SK-N-SH (cell line): ENCODE results near the gene NFASC. TPM values are rescaled to one million over a fixed set of nuclear protein-coding genes. Genes with fewer than 3 reads are reported as not detected.

Source experiments
- CTCF ChIA-PET: fragments of 300-600, 350-600 bp; formaldehyde crosslinking; extraction: SDS; loops from one replicate; lab custom pipeline; 2021; lab: Yijun Ruan, JAX
- POLR2A ChIA-PET: fragments of 350-600 bp; sonication (Branson Sonifier 250); formaldehyde crosslinking; extraction: SDS; loops from one replicate; lab custom pipeline; 2020; ENCODE audit warnings: antibody characterized with exemption, inconsistent platforms; lab: Yijun Ruan, JAX
- DNase-seq: peaks from one replicate; pipeline ENCODE4 v3.0.0; 2012
- H2AFZ ChIP-seq: fragments of 200-600 bp; sonication (generic); 2 replicates; pipeline ENCODE4 v1.8.1; 2016; ENCODE audit warnings: antibody characterized with exemption, mild to moderate bottlenecking, low read depth
- H3F3A ChIP-seq: fragments of 200-600 bp; sonication (generic); replicated peaks from 2 replicates; pipeline ENCODE3; 2016; ENCODE audit warnings: antibody characterized with exemption, mild to moderate bottlenecking; ENCODE audit not compliant: insufficient read depth
- H3K27ac ChIP-seq, 2 experiments: fragments of 200-500 bp in 1 of 2; fragments of 200-600 bp in 1 of 2; sonication (Bioruptor generic) in 1 of 2; sonication (generic), shearing (Covaris generic) in 1 of 2; 2 replicates each; pipeline versions ENCODE4 v1.5.1 to v1.6.1; 2014 to 2016; ENCODE audit warnings: low read depth in 2 of 2, inconsistent platforms in 1 of 2, low read length in 1 of 2, mild to moderate bottlenecking in 1 of 2, mixed read lengths in 1 of 2
- H3K27me3 ChIP-seq: fragments of 200-600 bp; sonication (generic), shearing (Covaris generic); 2 replicates; pipeline ENCODE4 v1.6.1; 2016; ENCODE audit warnings: mixed run types; ENCODE audit not compliant: insufficient read depth
- H3K36me3 ChIP-seq, 2 experiments: fragments of 200-500 bp in 1 of 2; fragments of 200-600 bp in 1 of 2; sonication (Bioruptor generic) in 1 of 2; sonication (generic) in 1 of 2; replicated peaks in 1 of 2; 2 replicates each; pipeline versions ENCODE3 to v1.5.1; 2014 to 2016; ENCODE audit warnings: low read length in 1 of 2, mild to moderate bottlenecking in 1 of 2; ENCODE audit not compliant: insufficient read depth in 2 of 2, control insufficient read depth in 1 of 2
- H3K4me1 ChIP-seq, 2 experiments: fragments of 200-500 bp in 1 of 2; fragments of 200-600 bp in 1 of 2; sonication (Bioruptor generic) in 1 of 2; sonication (generic), shearing (Covaris generic) in 1 of 2; 2 replicates each; pipeline versions ENCODE4 v1.5.1 to v1.6.1; 2014 to 2016; ENCODE audit warnings: low read depth in 1 of 2, low read length in 1 of 2, mixed run types in 1 of 2; ENCODE audit not compliant: insufficient read depth in 2 of 2, control insufficient read depth in 1 of 2
- H3K4me2 ChIP-seq: fragments of 200-600 bp; sonication (generic), shearing (Covaris generic); 2 replicates; pipeline ENCODE4 v1.6.1; 2017; ENCODE audit warnings: mixed run types
- H3K4me3 ChIP-seq, 2 experiments: fragments of 200-500 bp in 1 of 2; fragments of 200-600 bp in 1 of 2; sonication (Bioruptor generic) in 1 of 2; sonication (generic), shearing (Covaris generic) in 1 of 2; 2 replicates each; pipeline versions ENCODE4 v1.5.1 to v1.8.1; 2014 to 2016; ENCODE audit warnings: low read depth in 2 of 2, inconsistent platforms in 1 of 2, low read length in 1 of 2, mild to moderate bottlenecking in 1 of 2, mixed read lengths in 1 of 2, moderate library complexity in 1 of 2
- H3K79me2 ChIP-seq: fragments of 200-600 bp; sonication (generic); 2 replicates; pipeline ENCODE4 v1.8.1; 2017; ENCODE audit warnings: mild to moderate bottlenecking; ENCODE audit not compliant: insufficient read depth
- H3K9ac ChIP-seq: fragments of 200-600 bp; sonication (generic); 2 replicates; pipeline ENCODE4 v1.6.1; 2017; ENCODE audit warnings: mixed run types
- H3K9me2 ChIP-seq: fragments of 200-600 bp; sonication (generic); 2 replicates; pipeline ENCODE4 v1.6.1; 2017; ENCODE audit warnings: mixed run types
- H3K9me3 ChIP-seq: fragments of 200-600 bp; sonication (generic); 2 replicates; pipeline ENCODE4 v1.6.1; 2017; ENCODE audit warnings: mixed run types, mild to moderate bottlenecking, moderate library complexity
- H4K20me1 ChIP-seq: fragments of 200-600 bp; sonication (generic); 2 replicates; pipeline ENCODE4 v1.6.1; 2017; ENCODE audit warnings: mild to moderate bottlenecking, mixed run types; ENCODE audit not compliant: insufficient read depth
- CTCF ChIP-seq: fragments of 200-600 bp; sonication (generic); IDR thresholded peaks from 2 replicates; pipeline ENCODE4 v1.6.1; 2017; ENCODE audit warnings: antibody characterized with exemption, mild to moderate bottlenecking, moderate library complexity
- ELF1 ChIP-seq: IDR thresholded peaks from 2 replicates; pipeline ENCODE4 v1.4.0; 2012
- EP300 ChIP-seq, 2 experiments: IDR thresholded peaks; 2 replicates each; pipeline versions ENCODE4 v1.4.0 to v1.6.1; 2012; ENCODE audit warnings: borderline replicate concordance in 1 of 2, low read depth in 1 of 2, low read length in 1 of 2
- JUND ChIP-seq: IDR thresholded peaks from 2 replicates; pipeline ENCODE4 v1.4.0; 2012
- NRF1 ChIP-seq: IDR thresholded peaks from 2 replicates; pipeline ENCODE4 v1.6.1; 2012; ENCODE audit warnings: low read depth, mild to moderate bottlenecking, low read length
- PBX3 ChIP-seq: IDR thresholded peaks from 2 replicates; pipeline ENCODE4; 2012
- RXRA ChIP-seq: IDR thresholded peaks from 2 replicates; pipeline ENCODE4 v1.4.0; 2012; ENCODE audit warnings: low read depth, mild to moderate bottlenecking, borderline replicate concordance
- USF2 ChIP-seq: fragments of 150-350 bp; IDR thresholded peaks from 2 replicates; pipeline ENCODE4 v1.6.1; 2017; ENCODE audit warnings: antibody characterized with exemption, low read length, low read depth, borderline replicate concordance
- YY1 ChIP-seq: IDR thresholded peaks from 2 replicates; pipeline ENCODE4 v1.4.0; 2012; ENCODE audit warnings: low read depth, mild to moderate bottlenecking
- WGBS: methylation state at CpG from one replicate; pipeline ENCODE4 v1.1.6; 2017; ENCODE audit warnings: low lambda C conversion rate; 5-methylcytosine and 5-hydroxymethylcytosine counted together
- polyA plus RNA-seq, 3 experiments: library from polyadenylated mRNA; depleted of rRNA; stranded (reverse); fragments of >200 nt; gene quantifications; 2 replicates each; pipeline ENCODE4 v1.2.3, GENCODE V29; 2012

Gene NFASC
- polyA plus RNA-seq, 1 of the 3 experiments (the other 2 are of a cell fraction), result 6.0 TPM

GRCh38 chr1:204920967-204921366 lies 50.3 kb downstream of the NFASC start:
- Histone ChIP-seq H3K4me2 (no peak overlapping the region), H3K27me3 (no peaks in the 10 kb centered on the region), H2AFZ (no peak overlapping the region), H3K36me3 (no peaks in the 10 kb centered on the region), H3K4me1 (no peaks in the 10 kb centered on the region), H3K27ac (no peak overlapping the region), H4K20me1 (no peaks in the 10 kb centered on the region), H3K9ac (no peak overlapping the region), H3K79me2 (no peaks in the 10 kb centered on the region), H3F3A (no peaks in the 10 kb centered on the region), H3K9me3 (no peaks in the 10 kb centered on the region), H3K4me3 (no peak overlapping the region)
- WGBS, result 67% methylated on average over 7 of the region's 7 CpGs
- no peak for DNase-seq
- ChIA-PET POLR2A (no interaction called here), CTCF (interaction anchor here (1.3 to 11.6 kb wide), 5 partner anchors 10 to 114 kb away, joined by 3 to 130 read pairs (median 5); no protein-coding TSS in a partner anchor)
- no peak for TF ChIP-seq CTCF
- no peak for TF ChIP-seq JUND
- TF ChIP-seq PBX3, result no peak
- no peak for TF ChIP-seq EP300 (IDR thresholded peaks at IDR 0.05; ENCODE audit: borderline replicate concordance in 1 of 2, low read depth in 1 of 2, low read length in 1 of 2)
- no peak for TF ChIP-seq ELF1
- TF ChIP-seq, all 33 proteins: peak for 0
- no peaks in the 10 kb centered on the region for H3K9me2 ChIP-seq

- H3K27ac ChIP-seq, result no peak overlapping the region
- H3K4me1 ChIP-seq, result no peaks in the 10 kb centered on the region
- no peak overlapping the region for H3K4me3 ChIP-seq
- TF ChIP-seq YY1 (no peak), ELF1 (no peak), RXRA (no peak), CTCF (no peak), USF2 (no peak), NRF1 (no peak)
- TF ChIP-seq, all 33 proteins: peak for 0
- no peaks in the 10 kb centered on the region for H3K27me3 ChIP-seq
- H3K4me2 ChIP-seq, result no peak overlapping the region
- POLR2A ChIA-PET, result no interaction called here
- H3K79me2 ChIP-seq, result no peaks in the 10 kb centered on the region
- H2AFZ ChIP-seq, result no peak overlapping the region
- no peaks in the 10 kb centered on the region for H4K20me1 ChIP-seq
- no peaks in the 10 kb centered on the region for H3K9me3 ChIP-seq
- no peak overlapping the region for H3K9ac ChIP-seq
- no peaks in the 10 kb centered on the region for H3K36me3 ChIP-seq
- CTCF ChIA-PET, result interaction anchor here (4.9 to 11.6 kb wide), 2 partner anchors 19 to 114 kb away, joined by 38 to 130 read pairs; no protein-coding TSS in a partner anchor
- DNase-seq, result no peak
- WGBS, result 73% methylated on average over 15 of the region's 15 CpGs
- no peaks in the 10 kb centered on the region for H3F3A ChIP-seq
- H3K9me2 ChIP-seq, result no peaks in the 10 kb centered on the region
Measured at GRCh38 chr1:204921855-204922516, 51.3 kb downstream of the NFASC start.
